Measurements from ENCODE around the gene ALOX15.
"Not testable (repeated sequence)": the region's sequence is repeated elsewhere in the genome, so short reads cannot be mapped to it uniquely, and the experiment has no call there.

Gene ALOX15

GRCh38 chr17:4610656-4611055 is 30.8 kb downstream of the ALOX15 start:
- no peak for DNase-seq

- DNase-seq = no peak
These were observed 31.3 kb downstream of the ALOX15 start for GRCh38 chr17:4610162-4610561.

- DNase-seq = no peak
These were observed 31.7 kb downstream of the ALOX15 start for GRCh38 chr17:4609761-4610160.

GRCh38 chr17:4607773-4608187 is 33.7 kb downstream of the ALOX15 start:
- no peak for DNase-seq

GRCh38 chr17:4607261-4607741 is 34.2 kb downstream of the ALOX15 start:
- DNase-seq = no peak

GRCh38 chr17:4605826-4606225 is 35.7 kb downstream of the ALOX15 start:
- no peak for DNase-seq

GRCh38 chr17:4604736-4605135 is 36.7 kb downstream of the ALOX15 start:
- not testable (repeated sequence) for DNase-seq

GRCh38 chr17:4604111-4604644 is 37.3 kb downstream of the ALOX15 start:
- DNase-seq = peak; percentile 92

GRCh38 chr17:4602041-4602440 is 39.4 kb downstream of the ALOX15 start:
- no peak for DNase-seq

- no peak for DNase-seq
These were observed 40.2 kb downstream of the ALOX15 start for GRCh38 chr17:4601326-4601725.

GRCh38 chr17:4600563-4600962 is 40.9 kb downstream of the ALOX15 start:
- DNase-seq = no peak

GRCh38 chr17:4599505-4600281 is 41.8 kb downstream of the ALOX15 start:
- peak; percentile 51 for DNase-seq

GRCh38 chr17:4598776-4599504 is 42.5 kb downstream of the ALOX15 start:
- no peak for DNase-seq

GRCh38 chr17:4597975-4598374 is 43.5 kb downstream of the ALOX15 start:
- no peak for DNase-seq

GRCh38 chr17:4596636-4597380 is 44.7 kb downstream of the ALOX15 start:
- DNase-seq = no peak

- DNase-seq = not testable (repeated sequence)
These were observed 45.7 kb downstream of the ALOX15 start for GRCh38 chr17:4595685-4596342.

- no peak for DNase-seq
These were observed 46.4 kb downstream of the ALOX15 start for GRCh38 chr17:4594931-4595684.

- DNase-seq = no peak
These were observed 47.1 kb downstream of the ALOX15 start for GRCh38 chr17:4594406-4594805.

GRCh38 chr17:4593021-4593421 is 48.5 kb downstream of the ALOX15 start:
- DNase-seq = no peak

GRCh38 chr17:4592240-4593005 is 49.1 kb downstream of the ALOX15 start:
- DNase-seq = no peak

- DNase-seq = no peak
These were observed 49.9 kb downstream of the ALOX15 start for GRCh38 chr17:4591529-4591928.

All from DMS 273 treated with DMSO at 0.1 percent for 48 hours (cell line).